Mononuclear cell (primary cell): Measurements from ENCODE around the gene ZNF611. TPM values are rescaled to one million over a fixed set of nuclear protein-coding genes. Genes with fewer than 3 reads are reported as not detected.
"Not testable (repeated sequence)": the region's sequence is repeated elsewhere in the genome, so short reads cannot be mapped to it uniquely, and the experiment has no call there.

Experiments
- H3K27me3 ChIP-seq: 2 replicates; pipeline ENCODE4 v1.6.0; 2011; ENCODE audit warnings: low read length, control low read depth; ENCODE audit not compliant: insufficient read depth
- H3K4me1 ChIP-seq: 2 replicates; pipeline ENCODE4 v1.5.1; 2011; ENCODE audit warnings: mild to moderate bottlenecking, low read length, control low read depth; ENCODE audit not compliant: insufficient read depth
- H3K4me3 ChIP-seq: 2 replicates; pipeline ENCODE4 v1.5.1; 2011; ENCODE audit warnings: mild to moderate bottlenecking, low read length, moderate library complexity
- H3K9me3 ChIP-seq: 2 replicates; pipeline ENCODE4 v1.5.1; 2011; ENCODE audit warnings: low read depth, mild to moderate bottlenecking, control low read depth, low read length
- total RNA-seq: library from RNA; depleted of rRNA; stranded (reverse); fragments of >200 nt; gene quantifications from one replicate; pipeline ENCODE4 v1.2.3, GENCODE V29; 2012

ZNF611 gene
- total RNA-seq, 1 donor = 16.7 TPM

- Histone ChIP-seq H3K9me3 (no peaks in the 10 kb centered on the region), H3K4me1 (no peaks in the 10 kb centered on the region), H3K4me3 (no peak overlapping the region)
These were observed 9.3 kb downstream of the ZNF611 start for GRCh38 chr19:52725528-52725961.

GRCh38 chr19:52724701-52725514 lies 9.9 kb downstream of the ZNF611 start:
- Histone ChIP-seq H3K4me3 (no peak overlapping the region), H3K27me3 (no peaks in the 10 kb centered on the region), H3K4me1 (no peaks in the 10 kb centered on the region), H3K9me3 (no peaks in the 10 kb centered on the region)

More at GRCh38 chr19:52725528-52725961, 9.3 kb downstream of the ZNF611 start:
- H3K27me3 ChIP-seq = no peaks in the 10 kb centered on the region

- H3K9me3 ChIP-seq, H3K4me1 ChIP-seq, H3K4me3 ChIP-seq, H3K27me3 ChIP-seq: not testable (repeated sequence)
These were observed 10.8 kb downstream of the ZNF611 start for GRCh38 chr19:52723907-52724598.

GRCh38 chr19:52722062-52723003 lies 12.5 kb downstream of the ZNF611 start:
- no peaks in the 10 kb centered on the region for H3K4me1 ChIP-seq
- H3K27me3 ChIP-seq = no peaks in the 10 kb centered on the region
- H3K4me3 ChIP-seq = no peak overlapping the region
- H3K9me3 ChIP-seq = no peaks in the 10 kb centered on the region

GRCh38 chr19:52720541-52720940 lies 14.3 kb downstream of the ZNF611 start:
- not testable (repeated sequence) for H3K27me3 ChIP-seq, H3K4me3 ChIP-seq, H3K9me3 ChIP-seq, H3K4me1 ChIP-seq

- no peaks in the 10 kb centered on the region for H3K4me1 ChIP-seq
- no peaks in the 10 kb centered on the region for H3K27me3 ChIP-seq
- H3K4me3 ChIP-seq = no peak overlapping the region
- no peaks in the 10 kb centered on the region for H3K9me3 ChIP-seq
These were observed 18.3 kb downstream of the ZNF611 start for GRCh38 chr19:52716522-52716921.

GRCh38 chr19:52715902-52716301 lies 18.9 kb downstream of the ZNF611 start:
- H3K4me1 ChIP-seq = not testable (repeated sequence)

GRCh38 chr19:52715330-52715729 lies 19.5 kb downstream of the ZNF611 start:
- H3K9me3 ChIP-seq, H3K4me1 ChIP-seq: not testable (repeated sequence)

More at GRCh38 chr19:52715902-52716301, 18.9 kb downstream of the ZNF611 start:
- H3K27me3 ChIP-seq, H3K4me3 ChIP-seq, H3K9me3 ChIP-seq: not testable (repeated sequence)

GRCh38 chr19:52713051-52713450 lies 21.8 kb downstream of the ZNF611 start:
- not testable (repeated sequence) for H3K4me1 ChIP-seq, H3K4me3 ChIP-seq, H3K27me3 ChIP-seq, H3K9me3 ChIP-seq

More at GRCh38 chr19:52715330-52715729, 19.5 kb downstream of the ZNF611 start:
- not testable (repeated sequence) for H3K27me3 ChIP-seq, H3K4me3 ChIP-seq

- not testable (repeated sequence) for H3K4me1 ChIP-seq, H3K27me3 ChIP-seq, H3K4me3 ChIP-seq, H3K9me3 ChIP-seq
These were observed 23.2 kb downstream of the ZNF611 start for GRCh38 chr19:52711661-52712060.

GRCh38 chr19:52710538-52710937 lies 24.3 kb downstream of the ZNF611 start:
- H3K4me1 ChIP-seq = no peaks in the 10 kb centered on the region
- no peaks in the 10 kb centered on the region for H3K27me3 ChIP-seq
- no peak overlapping the region for H3K4me3 ChIP-seq
- H3K9me3 ChIP-seq = peaks cover 17% of the 10 kb centered on the region

GRCh38 chr19:52705615-52706014 lies 29.2 kb downstream of the ZNF611 start:
- H3K9me3 ChIP-seq = peaks cover 48% of the 10 kb centered on the region
- not testable (repeated sequence) for H3K27me3 ChIP-seq

GRCh38 chr19:52703917-52704316 lies 30.9 kb downstream of the ZNF611 start:
- Histone ChIP-seq H3K4me3 (no peak overlapping the region), H3K4me1 (no peaks in the 10 kb centered on the region), H3K27me3 (no peaks in the 10 kb centered on the region), H3K9me3 (peaks cover 48% of the 10 kb centered on the region)

More at GRCh38 chr19:52705615-52706014, 29.2 kb downstream of the ZNF611 start:
- not testable (repeated sequence) for H3K4me1 ChIP-seq, H3K4me3 ChIP-seq

- Histone ChIP-seq H3K4me1 (no peaks in the 10 kb centered on the region), H3K4me3 (no peak overlapping the region), H3K27me3 (no peaks in the 10 kb centered on the region), H3K9me3 (peaks cover 32% of the 10 kb centered on the region)
These were observed 34.2 kb downstream of the ZNF611 start for GRCh38 chr19:52700673-52701072.

GRCh38 chr19:52699555-52699954 lies 35.3 kb downstream of the ZNF611 start:
- H3K4me3 ChIP-seq, H3K4me1 ChIP-seq, H3K27me3 ChIP-seq: not testable (repeated sequence)
- peaks cover 20% of the 10 kb centered on the region for H3K9me3 ChIP-seq
